ENCODE results near the gene CAD.
A peak's percentile ranks its signal among the peaks of the same experiment; 100 is the strongest.

CAD gene

GRCh38 chr2:27211241-27211942, 5.8 kb upstream of the CAD start:
- Histone ChIP-seq H3K4me3 (ENCODE audit: severe bottlenecking) (peak overlapping the region; percentile 79), H3K27ac (ENCODE audit: poor library complexity, severe bottlenecking) (peak overlapping the region; percentile 58), H3K27me3 (ENCODE audit: insufficient read depth, poor library complexity, severe bottlenecking) (no peaks in the 10 kb centered on the region), H3K36me3 (ENCODE audit: low read depth) (peaks cover 55% of the 10 kb centered on the region), H3K9me3 (ENCODE audit: severe bottlenecking) (no peaks in the 10 kb centered on the region), H3K4me1 (ENCODE audit: insufficient read depth, poor library complexity, severe bottlenecking) (no peaks in the 10 kb centered on the region)
- ATAC-seq (ENCODE audit: low read depth) (peak; percentile 74), DNase-seq (ENCODE audit: low spot score) (no peak)
- TF ChIP-seq CTCF (IDR thresholded peaks at IDR 0.05; ENCODE audit: poor library complexity, severe bottlenecking): no peak

- no peak for TF ChIP-seq CTCF (IDR thresholded peaks at IDR 0.05; ENCODE audit: poor library complexity, severe bottlenecking)
- Histone ChIP-seq H3K4me3 (ENCODE audit: severe bottlenecking) (peak within 1 kb of the TSS; percentile 79), H3K36me3 (ENCODE audit: low read depth) (peaks cover 54% of the 10 kb centered on the region), H3K27ac (ENCODE audit: poor library complexity, severe bottlenecking) (peak within 1 kb of the TSS; percentile 58), H3K4me1 (ENCODE audit: insufficient read depth, poor library complexity, severe bottlenecking) (no peaks in the 10 kb centered on the region), H3K9me3 (ENCODE audit: severe bottlenecking) (no peaks in the 10 kb centered on the region), H3K27me3 (ENCODE audit: insufficient read depth, poor library complexity, severe bottlenecking) (no peaks in the 10 kb centered on the region)
- DNase-seq (ENCODE audit: low spot score): peak; percentile 85
- peak; percentile 85 for ATAC-seq (ENCODE audit: low read depth)
These were observed 5.1 kb upstream of the CAD start, which contains the start of the genes ATRAID and SLC5A6 for GRCh38 chr2:27211943-27212625. ATRAID (plus strand) TSS chr2:27212041; CDS start chr2:27212369, 328 bp downstream. SLC5A6 (minus strand) TSS chr2:27212268; CDS start chr2:27207650, 4,618 bp downstream.

GRCh38 chr2:27212626-27213471, 4.3 kb upstream of the CAD start:
- DNase-seq (ENCODE audit: low spot score) (no peak), ATAC-seq (ENCODE audit: low read depth) (peak; percentile 13)
- Histone ChIP-seq H3K4me3 (ENCODE audit: severe bottlenecking) (peak overlapping the region; percentile 79), H3K36me3 (ENCODE audit: low read depth) (peaks cover 55% of the 10 kb centered on the region), H3K27ac (ENCODE audit: poor library complexity, severe bottlenecking) (peak overlapping the region; percentile 58), H3K4me1 (ENCODE audit: insufficient read depth, poor library complexity, severe bottlenecking) (no peaks in the 10 kb centered on the region), H3K9me3 (ENCODE audit: severe bottlenecking) (no peaks in the 10 kb centered on the region), H3K27me3 (ENCODE audit: insufficient read depth, poor library complexity, severe bottlenecking) (no peaks in the 10 kb centered on the region)
- no peak for TF ChIP-seq CTCF (IDR thresholded peaks at IDR 0.05; ENCODE audit: poor library complexity, severe bottlenecking)

- H3K9me3 ChIP-seq (ENCODE audit: severe bottlenecking): no peaks in the 10 kb centered on the region
- DNase-seq (ENCODE audit: low spot score) (no peak), ATAC-seq (ENCODE audit: low read depth) (no peak)
- no peak overlapping the region for H3K4me3 ChIP-seq (ENCODE audit: severe bottlenecking)
- peaks cover 9% of the 10 kb centered on the region for H3K4me1 ChIP-seq (ENCODE audit: insufficient read depth, poor library complexity, severe bottlenecking)
- no peak overlapping the region for H3K27ac ChIP-seq (ENCODE audit: poor library complexity, severe bottlenecking)
- peaks cover 56% of the 10 kb centered on the region for H3K36me3 ChIP-seq (ENCODE audit: low read depth)
- TF ChIP-seq CTCF (IDR thresholded peaks at IDR 0.05; ENCODE audit: poor library complexity, severe bottlenecking): no peak
- H3K27me3 ChIP-seq (ENCODE audit: insufficient read depth, poor library complexity, severe bottlenecking): no peaks in the 10 kb centered on the region
These were observed 2.2 kb upstream of the CAD start for GRCh38 chr2:27214941-27215340.
